HTR-8/SVneo (cell line): ENCODE measurements around the gene RYR3.

Experiments
- DNase-seq: peaks from one replicate; pipeline ENCODE4 v3.0.0; 2011; ENCODE audit warnings: low spot score, mixed read lengths; ENCODE audit not compliant: insufficient read length
- FAIRE-seq: peaks from 2 replicates; lab custom pipeline; 2011; peaks lifted over from hg19 to GRCh38; lab: Jason Lieb, UNC

RYR3 gene

GRCh38 chr15:33310481-33311311 lies at the start of gene RYR3:
Gene RYR3, plus strand, starts transcription at chr15:33310967. Its CDS starts 79 bp downstream, at chr15:33311046.
- DNase-seq, result no peak
- FAIRE-seq, result no peak

GRCh38 chr15:33262306-33262705 lies 48.5 kb upstream of the RYR3 start:
- DNase-seq (no peak), FAIRE-seq (no peak)

GRCh38 chr15:33277689-33278088 lies 33.1 kb upstream of the RYR3 start:
- FAIRE-seq (no peak), DNase-seq (no peak)

GRCh38 chr15:33278816-33279612 lies 31.8 kb upstream of the RYR3 start:
- DNase-seq, result peak; percentile 55
- no peak for FAIRE-seq

GRCh38 chr15:33279613-33280205 lies 31.1 kb upstream of the RYR3 start:
- DNase-seq (no peak), FAIRE-seq (no peak)

- no peak for DNase-seq
- FAIRE-seq, result no peak
These were observed 28.3 kb upstream of the RYR3 start for GRCh38 chr15:33282226-33283020.

- FAIRE-seq, result no peak
- no peak for DNase-seq
These were observed 27.2 kb upstream of the RYR3 start for GRCh38 chr15:33283576-33283975.

- no peak for DNase-seq
These were observed 26.4 kb upstream of the RYR3 start for GRCh38 chr15:33284336-33284735.

GRCh38 chr15:33292717-33293307 lies 18.0 kb upstream of the RYR3 start:
- FAIRE-seq (no peak), DNase-seq (peak; percentile 25)

More at GRCh38 chr15:33284336-33284735, 26.4 kb upstream of the RYR3 start:
- FAIRE-seq, result no peak

GRCh38 chr15:33293713-33294334 lies 16.9 kb upstream of the RYR3 start:
- DNase-seq (no peak), FAIRE-seq (no peak)

- no peak for FAIRE-seq
- no peak for DNase-seq
These were observed 14.7 kb upstream of the RYR3 start for GRCh38 chr15:33296050-33296449.

- DNase-seq (no peak), FAIRE-seq (no peak)
These were observed 13.9 kb upstream of the RYR3 start for GRCh38 chr15:33296856-33297255.

GRCh38 chr15:33298631-33299030 lies 12.1 kb upstream of the RYR3 start:
- FAIRE-seq (no peak), DNase-seq (no peak)

GRCh38 chr15:33304924-33305323 lies 5.8 kb upstream of the RYR3 start:
- DNase-seq, result no peak
- FAIRE-seq, result no peak

GRCh38 chr15:33309602-33310276 lies 1.0 kb upstream of the RYR3 start:
- no peak for DNase-seq
- no peak for FAIRE-seq

- FAIRE-seq (no peak), DNase-seq (no peak)
These were observed 675 bp downstream of the RYR3 start for GRCh38 chr15:33311312-33311971.

- FAIRE-seq, result no peak
- DNase-seq, result no peak
These were observed 2.7 kb downstream of the RYR3 start for GRCh38 chr15:33313491-33313890.

- FAIRE-seq, result no peak
- no peak for DNase-seq
These were observed 3.3 kb downstream of the RYR3 start for GRCh38 chr15:33314069-33314468.
